Activated T-cell treated with anti-CD3 and anti-CD28 coated beads, Interleukin-2, amount 50 U/mL, for 24 hours (primary cell): ENCODE measurements around the gene KRTAP5-7.
"Not testable (repeated sequence)": the region's sequence is repeated elsewhere in the genome, so short reads cannot be mapped to it uniquely, and the experiment has no call there.

Experiments used
- DNase-seq: peaks from one replicate; pipeline ENCODE4 v3.0.0-alpha.2; 2020
- H3K27ac Mint-ChIP-seq: 2 replicates; pipeline ENCODE4 v1.8.0; 2020; ENCODE audit warnings: mild to moderate bottlenecking, mixed read lengths
- H3K27me3 Mint-ChIP-seq: 2 replicates; pipeline ENCODE4 v1.8.0; 2020; ENCODE audit warnings: mixed read lengths
- H3K36me3 Mint-ChIP-seq: 2 replicates; pipeline ENCODE4 v1.8.0; 2020; ENCODE audit warnings: low read depth, mixed read lengths
- H3K4me1 Mint-ChIP-seq: 2 replicates; pipeline ENCODE4 v1.8.0; 2020; ENCODE audit warnings: low read depth, mixed read lengths
- H3K4me3 Mint-ChIP-seq: 2 replicates; pipeline ENCODE4 v1.8.0; 2020; ENCODE audit warnings: mild to moderate bottlenecking, moderate library complexity, mixed read lengths
- H3K9me3 Mint-ChIP-seq: 2 replicates; pipeline ENCODE4 v1.8.0; 2020; ENCODE audit warnings: mixed read lengths

Gene KRTAP5-7

GRCh38 chr11:71535825-71536224 is 8.8 kb downstream of the KRTAP5-7 start:
- Mint-ChIP-seq H3K9me3 (peaks cover 3% of the 10 kb centered on the region), H3K27ac (no peak overlapping the region), H3K36me3 (no peaks in the 10 kb centered on the region), H3K27me3 (no peaks in the 10 kb centered on the region), H3K4me3 (no peak overlapping the region), H3K4me1 (peaks cover 3% of the 10 kb centered on the region)
- no peak for DNase-seq

- DNase-seq = no peak
- no peak overlapping the region for H3K4me3 Mint-ChIP-seq
- peaks cover 10% of the 10 kb centered on the region for H3K9me3 Mint-ChIP-seq
- peaks cover 11% of the 10 kb centered on the region for H3K27me3 Mint-ChIP-seq
- H3K36me3 Mint-ChIP-seq = no peaks in the 10 kb centered on the region
- peaks cover 5% of the 10 kb centered on the region for H3K4me1 Mint-ChIP-seq
- H3K27ac Mint-ChIP-seq = no peak overlapping the region
Measured at GRCh38 chr11:71537537-71537936, 10.5 kb downstream of the KRTAP5-7 start.

- not testable (repeated sequence) for H3K4me3 Mint-ChIP-seq, H3K4me1 Mint-ChIP-seq, H3K36me3 Mint-ChIP-seq, DNase-seq, H3K27ac Mint-ChIP-seq
- H3K9me3 Mint-ChIP-seq = peaks cover 10% of the 10 kb centered on the region
- peaks cover 14% of the 10 kb centered on the region for H3K27me3 Mint-ChIP-seq
Measured at GRCh38 chr11:71537977-71538665, 11.1 kb downstream of the KRTAP5-7 start, which contains the start of gene KRTAP5-8. KRTAP5-8 (plus strand) TSS chr11:71538025; CDS start chr11:71538056, 31 bp downstream.

GRCh38 chr11:71538666-71538990 is 11.6 kb downstream of the KRTAP5-7 start:
- Mint-ChIP-seq H3K27ac (no peak overlapping the region), H3K4me1 (peaks cover 12% of the 10 kb centered on the region), H3K27me3 (peaks cover 18% of the 10 kb centered on the region), H3K9me3 (peaks cover 10% of the 10 kb centered on the region), H3K4me3 (no peak overlapping the region), H3K36me3 (no peaks in the 10 kb centered on the region)
- DNase-seq = no peak

GRCh38 chr11:71539017-71539416 is 11.9 kb downstream of the KRTAP5-7 start:
- Mint-ChIP-seq H3K27me3 (peaks cover 18% of the 10 kb centered on the region), H3K9me3 (peaks cover 10% of the 10 kb centered on the region), H3K27ac (no peak overlapping the region), H3K4me3 (no peak overlapping the region), H3K36me3 (no peaks in the 10 kb centered on the region), H3K4me1 (peaks cover 16% of the 10 kb centered on the region)
- no peak for DNase-seq

- H3K27ac Mint-ChIP-seq, DNase-seq, H3K36me3 Mint-ChIP-seq, H3K4me3 Mint-ChIP-seq: not testable (repeated sequence)
- peaks cover 10% of the 10 kb centered on the region for H3K9me3 Mint-ChIP-seq
- peaks cover 24% of the 10 kb centered on the region for H3K27me3 Mint-ChIP-seq
- peaks cover 20% of the 10 kb centered on the region for H3K4me1 Mint-ChIP-seq
Measured at GRCh38 chr11:71539971-71540370, 12.9 kb downstream of the KRTAP5-7 start.

- H3K9me3 Mint-ChIP-seq = peaks cover 10% of the 10 kb centered on the region
- H3K27ac Mint-ChIP-seq = peak overlapping the region; percentile 0
- DNase-seq, H3K36me3 Mint-ChIP-seq, H3K4me3 Mint-ChIP-seq: not testable (repeated sequence)
- H3K27me3 Mint-ChIP-seq = peaks cover 28% of the 10 kb centered on the region
- H3K4me1 Mint-ChIP-seq = peaks cover 20% of the 10 kb centered on the region
Measured at GRCh38 chr11:71540521-71541304, 13.6 kb downstream of the KRTAP5-7 start.

GRCh38 chr11:71542382-71542781 is 15.3 kb downstream of the KRTAP5-7 start:
- H3K36me3 Mint-ChIP-seq = no peaks in the 10 kb centered on the region
- H3K9me3 Mint-ChIP-seq = peaks cover 10% of the 10 kb centered on the region
- H3K27me3 Mint-ChIP-seq = peaks cover 35% of the 10 kb centered on the region
- no peak for DNase-seq
- no peak overlapping the region for H3K4me3 Mint-ChIP-seq
- H3K4me1 Mint-ChIP-seq = peaks cover 20% of the 10 kb centered on the region
- H3K27ac Mint-ChIP-seq = no peak overlapping the region

GRCh38 chr11:71542879-71543777 is 16.1 kb downstream of the KRTAP5-7 start:
- Mint-ChIP-seq H3K4me3 (no peak overlapping the region), H3K27ac (no peak overlapping the region), H3K4me1 (peaks cover 20% of the 10 kb centered on the region), H3K9me3 (peaks cover 10% of the 10 kb centered on the region), H3K36me3 (no peaks in the 10 kb centered on the region), H3K27me3 (peaks cover 39% of the 10 kb centered on the region)
- DNase-seq = no peak

GRCh38 chr11:71543866-71544265 is 16.8 kb downstream of the KRTAP5-7 start:
- Mint-ChIP-seq H3K9me3 (peaks cover 10% of the 10 kb centered on the region), H3K36me3 (no peaks in the 10 kb centered on the region), H3K4me1 (peaks cover 20% of the 10 kb centered on the region), H3K4me3 (no peak overlapping the region), H3K27ac (no peak overlapping the region), H3K27me3 (peaks cover 41% of the 10 kb centered on the region)
- no peak for DNase-seq

- peaks cover 50% of the 10 kb centered on the region for H3K27me3 Mint-ChIP-seq
- no peak for DNase-seq
- no peak overlapping the region for H3K4me3 Mint-ChIP-seq
- H3K9me3 Mint-ChIP-seq = peaks cover 10% of the 10 kb centered on the region
- no peaks in the 10 kb centered on the region for H3K36me3 Mint-ChIP-seq
- H3K27ac Mint-ChIP-seq = no peak overlapping the region
- H3K4me1 Mint-ChIP-seq = peaks cover 20% of the 10 kb centered on the region
Measured at GRCh38 chr11:71544525-71545214, 17.6 kb downstream of the KRTAP5-7 start.

- no peak for DNase-seq
- Mint-ChIP-seq H3K27me3 (peaks cover 53% of the 10 kb centered on the region), H3K36me3 (no peaks in the 10 kb centered on the region), H3K9me3 (peaks cover 10% of the 10 kb centered on the region), H3K27ac (no peak overlapping the region), H3K4me3 (no peak overlapping the region), H3K4me1 (peaks cover 20% of the 10 kb centered on the region)
Measured at GRCh38 chr11:71545405-71545966, 18.4 kb downstream of the KRTAP5-7 start.

- Mint-ChIP-seq H3K27ac (no peak within 1 kb of the TSS), H3K27me3 (peaks cover 40% of the 10 kb centered on the region), H3K4me3 (no peak within 1 kb of the TSS), H3K9me3 (no peaks in the 10 kb centered on the region), H3K4me1 (peaks cover 15% of the 10 kb centered on the region), H3K36me3 (no peaks in the 10 kb centered on the region)
- DNase-seq = no peak
Measured at GRCh38 chr11:71548120-71548519, 21.1 kb downstream of the KRTAP5-7 start, which contains the start of gene KRTAP5-9. KRTAP5-9 (plus strand) TSS chr11:71548420; CDS start chr11:71548658, 238 bp downstream.
